Endodermal cell (in vitro differentiated cells): ENCODE results near the gene YBX3. TPM values are rescaled to one million over a fixed set of nuclear protein-coding genes. Genes with fewer than 3 reads are reported as not detected.

Experiments
- DNase-seq: peaks from one replicate; pipeline ENCODE4 v3.0.0-alpha.2; 2017
- H3K27ac ChIP-seq: 2 replicates; pipeline ENCODE4 v1.5.1; 2013; ENCODE audit warnings: mild to moderate bottlenecking, low read depth, low read length, moderate library complexity
- H3K27me3 ChIP-seq: 2 replicates; pipeline ENCODE4 v1.6.1; 2013; ENCODE audit warnings: mild to moderate bottlenecking, low read length, moderate library complexity; ENCODE audit not compliant: insufficient read depth, control insufficient read depth, poor library complexity, severe bottlenecking
- H3K36me3 ChIP-seq: 2 replicates; pipeline ENCODE4 v1.7.0; 2013; ENCODE audit warnings: mild to moderate bottlenecking, low read length, moderate library complexity; ENCODE audit not compliant: control insufficient read depth, insufficient read depth
- H3K4me1 ChIP-seq: one replicate; pipeline ENCODE4 v1.7.0; 2013; ENCODE audit warnings: low read length; ENCODE audit not compliant: control insufficient read depth, insufficient read depth
- H3K4me3 ChIP-seq: 2 replicates; pipeline ENCODE4 v1.5.1; 2013; ENCODE audit warnings: mild to moderate bottlenecking, low read length, moderate library complexity
- H3K9ac ChIP-seq: 2 replicates; pipeline ENCODE4 v1.6.1; 2013; ENCODE audit warnings: mild to moderate bottlenecking, low read length, moderate library complexity; ENCODE audit not compliant: poor library complexity, severe bottlenecking; ENCODE audit errors: extremely low read depth
- H3K9me3 ChIP-seq: 2 replicates; pipeline ENCODE4 v1.6.1; 2013; ENCODE audit warnings: mild to moderate bottlenecking, low read length, moderate library complexity; ENCODE audit not compliant: control insufficient read depth
- H3K27ac Mint-ChIP-seq: 2 replicates; pipeline ENCODE4 v1.8.0; 2020; ENCODE audit warnings: mixed read lengths
- H3K27me3 Mint-ChIP-seq: 2 replicates; pipeline ENCODE4 v1.8.0; 2021; ENCODE audit warnings: mild to moderate bottlenecking, mixed read lengths; ENCODE audit not compliant: insufficient read depth
- H3K36me3 Mint-ChIP-seq: 2 replicates; pipeline ENCODE4 v1.8.0; 2020; ENCODE audit warnings: low read depth, mixed read lengths
- H3K4me1 Mint-ChIP-seq: 2 replicates; pipeline ENCODE4 v1.8.0; 2020; ENCODE audit warnings: mixed read lengths
- H3K4me3 Mint-ChIP-seq: 2 replicates; pipeline ENCODE4 v1.8.0; 2020; ENCODE audit warnings: mild to moderate bottlenecking, moderate library complexity, mixed read lengths
- H3K9me3 Mint-ChIP-seq: 2 replicates; pipeline ENCODE4 v1.8.0; 2020; ENCODE audit warnings: mild to moderate bottlenecking, mixed read lengths
- CTCF ChIP-seq: fragments of 200-600 bp; sonication (generic); conservative IDR thresholded peaks from 2 replicates; pipeline ENCODE4 v1.5.0; 2021; ENCODE audit warnings: antibody characterized with exemption, mild to moderate bottlenecking
- WGBS, 2 experiments: methylation state at CpG; one replicate each; pipeline versions ENCODE4 v1.1.5 to v1.1.7; 2013; ENCODE audit warnings: missing lambda C conversion rate in 2 of 2, mixed read lengths in 1 of 2; ENCODE audit not compliant: insufficient coverage in 1 of 2, insufficient read length in 1 of 2; 5-methylcytosine and 5-hydroxymethylcytosine counted together
- total RNA-seq, 2 donors: library from RNA; stranded (reverse); fragmentation: NEBNext Ultra II Directional in 1 of 2; extraction: Animal tissue kit (Norgen Biotek cat#: 25700) in 1 of 2; gene quantifications; 2 replicates in 1 of 2; 3 replicates in 1 of 2; pipeline ENCODE4 v1.2.1, GENCODE V29; 2021

The YBX3 gene
- total RNA-seq, 2 donors from 2014 or later: 251 to 419 TPM

GRCh38 chr12:10737249-10737648, 14.1 kb upstream of the YBX3 start:
- H3K27ac Mint-ChIP-seq: no peak overlapping the region
- Histone ChIP-seq H3K9ac (no peak overlapping the region), H3K27me3 (no peaks in the 10 kb centered on the region), H3K9me3 (no peaks in the 10 kb centered on the region), H3K36me3 (no peaks in the 10 kb centered on the region), H3K27ac (no peak overlapping the region), H3K4me3 (no peak overlapping the region), H3K4me1 (peaks cover 3% of the 10 kb centered on the region)
- H3K4me1 Mint-ChIP-seq: peaks cover 11% of the 10 kb centered on the region
- DNase-seq: no peak
- H3K27me3 Mint-ChIP-seq: peaks cover 4% of the 10 kb centered on the region
- TF ChIP-seq CTCF: no peak
- 92% methylated on average over 1 of the region's 1 CpG; no CpG with 5 or more reads in 1 of the 2 experiments for WGBS, 2 experiments
- H3K36me3 Mint-ChIP-seq: no peaks in the 10 kb centered on the region
- H3K4me3 Mint-ChIP-seq: no peak overlapping the region
- no peaks in the 10 kb centered on the region for H3K9me3 Mint-ChIP-seq

GRCh38 chr12:10736463-10736862, 13.3 kb upstream of the YBX3 start:
- H3K4me1 Mint-ChIP-seq: peaks cover 11% of the 10 kb centered on the region
- 75% methylated on average over 1 of the region's 1 CpG; no CpG with 5 or more reads in 1 of the 2 experiments for WGBS, 2 experiments

GRCh38 chr12:10735428-10735827, 12.3 kb upstream of the YBX3 start:
- H3K27ac Mint-ChIP-seq: no peak overlapping the region
- H3K9ac ChIP-seq: no peak overlapping the region
- H3K36me3 ChIP-seq: no peaks in the 10 kb centered on the region
- no peak overlapping the region for H3K4me3 Mint-ChIP-seq
- DNase-seq: no peak
- peaks cover 6% of the 10 kb centered on the region for H3K27me3 Mint-ChIP-seq
- H3K4me1 Mint-ChIP-seq: peaks cover 9% of the 10 kb centered on the region
- no peak overlapping the region for H3K27ac ChIP-seq
- peaks cover 3% of the 10 kb centered on the region for H3K4me1 ChIP-seq
- no peaks in the 10 kb centered on the region for H3K36me3 Mint-ChIP-seq
- no peak overlapping the region for H3K4me3 ChIP-seq
- no peak for TF ChIP-seq CTCF
- H3K9me3 Mint-ChIP-seq: no peaks in the 10 kb centered on the region
- no peaks in the 10 kb centered on the region for H3K9me3 ChIP-seq
- no peaks in the 10 kb centered on the region for H3K27me3 ChIP-seq

More at GRCh38 chr12:10736463-10736862, 13.3 kb upstream of the YBX3 start:
- H3K27me3 ChIP-seq: no peaks in the 10 kb centered on the region
- no peaks in the 10 kb centered on the region for H3K36me3 Mint-ChIP-seq
- DNase-seq: no peak
- no peak overlapping the region for H3K9ac ChIP-seq
- no peaks in the 10 kb centered on the region for H3K36me3 ChIP-seq
- no peaks in the 10 kb centered on the region for H3K9me3 ChIP-seq
- H3K27me3 Mint-ChIP-seq: peaks cover 4% of the 10 kb centered on the region
- no peak overlapping the region for H3K27ac Mint-ChIP-seq
- no peak overlapping the region for H3K4me3 Mint-ChIP-seq
- H3K9me3 Mint-ChIP-seq: no peaks in the 10 kb centered on the region
- TF ChIP-seq CTCF: no peak
- peaks cover 3% of the 10 kb centered on the region for H3K4me1 ChIP-seq
- no peak overlapping the region for H3K27ac ChIP-seq
- no peak overlapping the region for H3K4me3 ChIP-seq
